Peyer's patch (tissue), 4 donors: ENCODE measurements around the gene PAGE2B. TPM values are rescaled to one million over a fixed set of nuclear protein-coding genes. Genes with fewer than 3 reads are reported as not detected.
"Not testable (repeated sequence)": the region's sequence is repeated elsewhere in the genome, so short reads cannot be mapped to it uniquely, and the experiment has no call there.

Experiments used
- DNase-seq, 3 donors: peaks; one replicate each; pipeline ENCODE4 v3.0.0-alpha.2; 2017 to 2019
- H3K27ac ChIP-seq, 4 donors: fragments of 200-600 bp; sonication (generic); one replicate each; pipeline ENCODE4 v1.5.1; 2016 to 2019
- H3K27me3 ChIP-seq, 2 donors: fragments of 200-600 bp; sonication (generic); one replicate each; pipeline ENCODE4 v1.5.1; 2019
- H3K36me3 ChIP-seq, 3 donors: fragments of 200-600 bp; sonication (generic); one replicate each; pipeline ENCODE4 v1.5.1; 2016 to 2019
- H3K4me1 ChIP-seq, 4 donors: fragments of 200-600 bp; sonication (generic); one replicate each; pipeline ENCODE4 v1.5.1; 2016 to 2019
- H3K4me3 ChIP-seq, 4 donors: fragments of 200-600 bp; sonication (generic); 1 replicate in 3 of 4; 2 replicates in 1 of 4; pipeline ENCODE4 v1.5.1; 2016 to 2019; ENCODE audit warnings: mild to moderate bottlenecking in 1 of 4
- H3K9me3 ChIP-seq, 4 donors: fragments of 200-600 bp; sonication (generic); one replicate each; pipeline ENCODE4 v1.5.1; 2016 to 2019; ENCODE audit warnings: mild to moderate bottlenecking in 1 of 4
- POLR2A ChIP-seq, 2 donors: fragments of 450-650 bp; IDR thresholded peaks; one replicate each; pipeline ENCODE4 v1.5.1; 2017; ENCODE audit warnings: antibody characterized with exemption in 2 of 2, mild to moderate bottlenecking in 2 of 2, moderate library complexity in 2 of 2
- total RNA-seq, 4 donors: library from RNA; depleted of rRNA; stranded (reverse); fragments of >200 nt; gene quantifications; one replicate each; pipeline ENCODE4 v1.1.0, GENCODE V29; 2016
- TF ChIP-seq, protein P1 (sequence below), 6 experiments: fragments of 450-650 bp in 4 of 6; fragments of 200-600 bp in 2 of 6; sonication (generic) in 1 of 6; IDR thresholded peaks; one replicate each; pipeline ENCODE4 v1.5.1; 2017 to 2019; ENCODE audit warnings: antibody characterized with exemption in 6 of 6, mild to moderate bottlenecking in 3 of 6, moderate library complexity in 1 of 6

The PAGE2B gene
- total RNA-seq, 4 donors from 2014 or later: not detected

DNA sequence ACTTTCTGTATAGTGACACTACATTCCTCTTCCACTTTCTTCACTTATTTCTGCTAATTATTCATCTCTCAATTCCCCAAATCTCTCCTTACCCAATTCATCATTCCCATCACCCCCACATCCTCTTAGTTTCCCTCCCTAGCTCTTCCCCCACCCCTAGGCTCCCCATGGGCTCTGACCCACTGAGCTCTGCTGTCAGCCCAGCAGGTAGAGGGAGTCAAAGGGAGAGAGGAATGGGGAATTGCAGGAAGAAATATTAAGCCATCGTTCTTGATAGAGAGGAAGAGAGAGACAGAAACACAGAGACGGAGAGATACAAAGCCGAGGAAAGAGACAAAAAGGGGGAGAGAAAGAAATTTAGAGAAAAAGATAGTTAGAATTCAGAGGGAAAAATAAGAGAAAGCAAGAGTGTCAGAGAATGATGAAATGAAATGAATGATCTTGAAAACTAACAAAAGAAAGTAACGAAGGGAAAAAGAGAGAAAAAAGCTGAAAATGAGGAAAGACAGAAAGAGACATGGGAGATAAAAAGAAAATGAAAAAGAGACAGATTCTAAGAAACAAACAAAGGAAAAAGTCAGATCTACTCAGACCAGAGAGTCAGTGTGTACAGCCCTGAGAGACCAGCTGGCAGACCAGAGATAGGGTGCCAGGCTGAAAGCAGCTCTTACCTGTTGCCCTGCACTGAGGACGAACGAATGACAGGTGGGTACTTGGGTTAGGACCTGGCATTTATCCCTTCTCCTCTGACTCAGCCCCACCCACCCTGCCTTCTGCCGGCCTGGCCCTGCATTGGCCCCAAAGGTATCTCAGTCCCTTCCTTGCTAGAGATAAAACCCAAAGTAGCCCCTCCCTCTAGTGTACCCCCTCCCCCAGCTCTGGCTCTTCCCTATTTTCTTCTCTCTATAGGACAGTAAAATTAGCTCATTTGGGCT lies 44.3 kb upstream of the PAGE2B start, which contains the start of gene ALAS2:
Gene ALAS2 (minus strand): TSS at position 707 of the 935 bp plus-strand sequence. CDS start 4,977 bp downstream, outside the sequence.
- H3K27ac ChIP-seq: no peak within 1 kb of the TSS
- H3K4me1 ChIP-seq: no peaks in the 10 kb centered on the region
- H3K36me3 ChIP-seq: no peaks in the 10 kb centered on the region
- no peaks in the 10 kb centered on the region for H3K9me3 ChIP-seq
- TF ChIP-seq, protein P1, sequence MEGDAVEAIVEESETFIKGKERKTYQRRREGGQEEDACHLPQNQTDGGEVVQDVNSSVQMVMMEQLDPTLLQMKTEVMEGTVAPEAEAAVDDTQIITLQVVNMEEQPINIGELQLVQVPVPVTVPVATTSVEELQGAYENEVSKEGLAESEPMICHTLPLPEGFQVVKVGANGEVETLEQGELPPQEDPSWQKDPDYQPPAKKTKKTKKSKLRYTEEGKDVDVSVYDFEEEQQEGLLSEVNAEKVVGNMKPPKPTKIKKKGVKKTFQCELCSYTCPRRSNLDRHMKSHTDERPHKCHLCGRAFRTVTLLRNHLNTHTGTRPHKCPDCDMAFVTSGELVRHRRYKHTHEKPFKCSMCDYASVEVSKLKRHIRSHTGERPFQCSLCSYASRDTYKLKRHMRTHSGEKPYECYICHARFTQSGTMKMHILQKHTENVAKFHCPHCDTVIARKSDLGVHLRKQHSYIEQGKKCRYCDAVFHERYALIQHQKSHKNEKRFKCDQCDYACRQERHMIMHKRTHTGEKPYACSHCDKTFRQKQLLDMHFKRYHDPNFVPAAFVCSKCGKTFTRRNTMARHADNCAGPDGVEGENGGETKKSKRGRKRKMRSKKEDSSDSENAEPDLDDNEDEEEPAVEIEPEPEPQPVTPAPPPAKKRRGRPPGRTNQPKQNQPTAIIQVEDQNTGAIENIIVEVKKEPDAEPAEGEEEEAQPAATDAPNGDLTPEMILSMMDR (IDR thresholded peaks at IDR 0.05): no peak
- TF ChIP-seq POLR2A (IDR thresholded peaks at IDR 0.05): no peak
- no peak within 1 kb of the TSS for H3K4me3 ChIP-seq
- no peaks in the 10 kb centered on the region for H3K27me3 ChIP-seq
- DNase-seq: no peak

DNA sequence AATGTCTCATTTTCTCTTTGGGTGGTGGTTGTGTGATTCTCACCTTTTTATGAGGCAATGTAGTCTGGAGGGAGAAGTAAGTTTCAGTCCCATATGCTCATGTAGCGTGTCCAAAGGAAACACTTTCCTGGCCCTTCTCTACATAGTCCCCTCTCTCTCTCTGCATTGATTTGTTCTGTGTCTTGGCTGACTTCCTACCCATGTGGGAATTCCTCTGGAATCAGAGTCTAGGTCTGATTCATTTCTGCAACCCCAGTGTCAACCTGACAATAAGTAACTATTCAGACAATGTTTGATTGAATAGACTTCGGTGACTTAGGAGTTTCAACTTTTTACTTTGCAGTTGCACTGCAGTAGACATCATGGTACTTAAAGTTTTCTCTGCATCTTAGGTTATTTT lies 41.4 kb upstream of the PAGE2B start:
- Histone ChIP-seq H3K36me3 (no peaks in the 10 kb centered on the region), H3K27ac (no peak overlapping the region), H3K4me3 (no peak overlapping the region)

DNA sequence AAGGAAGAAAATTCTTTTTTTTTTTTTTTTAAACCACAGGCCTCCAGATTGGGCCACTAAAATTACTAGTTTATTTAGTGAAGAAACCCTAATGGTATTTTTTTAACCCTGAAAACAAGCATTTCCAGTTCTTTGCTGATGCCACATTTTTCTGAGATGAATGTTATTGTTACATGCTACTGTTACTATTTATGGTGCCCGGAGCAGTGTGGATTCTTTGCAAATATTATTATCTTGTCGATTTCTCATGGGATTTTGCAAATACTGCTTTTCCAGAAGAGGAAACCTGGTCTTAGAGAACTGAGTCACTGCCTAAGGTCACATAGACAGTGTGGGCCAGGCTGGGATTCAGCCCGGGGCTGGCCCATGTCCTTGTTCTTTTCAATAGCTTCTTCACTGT lies 35.4 kb upstream of the PAGE2B start:
- no peak for TF ChIP-seq POLR2A (IDR thresholded peaks at IDR 0.05)
- TF ChIP-seq, protein P1 (IDR thresholded peaks at IDR 0.05): no peak
- no peaks in the 10 kb centered on the region for H3K4me1 ChIP-seq
- H3K27ac ChIP-seq: no peak overlapping the region
- no peak for DNase-seq
- H3K27me3 ChIP-seq: no peaks in the 10 kb centered on the region
- H3K36me3 ChIP-seq: no peaks in the 10 kb centered on the region
- H3K9me3 ChIP-seq: no peaks in the 10 kb centered on the region
- H3K4me3 ChIP-seq: no peak overlapping the region

More for the DNA sequence above, 41.4 kb upstream of the PAGE2B start:
- Histone ChIP-seq H3K9me3 (no peaks in the 10 kb centered on the region), H3K27me3 (no peaks in the 10 kb centered on the region), H3K4me1 (no peaks in the 10 kb centered on the region)
- DNase-seq: no peak
- no peak for TF ChIP-seq POLR2A (IDR thresholded peaks at IDR 0.05)
- TF ChIP-seq, protein P1 (IDR thresholded peaks at IDR 0.05): no peak

DNA sequence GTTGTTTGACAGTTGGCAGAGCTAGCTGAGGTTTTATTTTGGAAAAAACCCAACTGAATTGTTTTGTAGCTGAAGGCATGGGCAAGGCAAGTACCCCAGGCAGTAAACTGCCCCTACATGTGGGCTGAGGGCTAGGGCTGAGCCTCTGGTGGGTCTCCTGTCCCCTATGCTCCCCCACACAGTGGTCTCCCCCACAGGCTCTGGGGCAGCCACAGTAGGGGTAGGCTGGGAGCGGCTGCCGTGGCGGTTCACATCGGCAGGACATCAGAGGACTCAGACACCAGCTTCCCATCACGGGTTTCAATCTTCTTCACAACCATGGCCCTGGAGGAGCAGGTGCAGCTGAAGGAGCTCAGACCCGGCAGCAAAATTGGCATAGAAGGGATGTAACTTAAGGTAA lies 33.3 kb upstream of the PAGE2B start:
- Histone ChIP-seq H3K4me1 (no peaks in the 10 kb centered on the region), H3K4me3 (no peak overlapping the region), H3K27me3 (no peaks in the 10 kb centered on the region), H3K9me3 (no peaks in the 10 kb centered on the region), H3K36me3 (no peaks in the 10 kb centered on the region), H3K27ac (no peak overlapping the region)
- no peak for DNase-seq
- TF ChIP-seq POLR2A (IDR thresholded peaks at IDR 0.05): no peak
- TF ChIP-seq, protein P1 (IDR thresholded peaks at IDR 0.05): no peak

DNA sequence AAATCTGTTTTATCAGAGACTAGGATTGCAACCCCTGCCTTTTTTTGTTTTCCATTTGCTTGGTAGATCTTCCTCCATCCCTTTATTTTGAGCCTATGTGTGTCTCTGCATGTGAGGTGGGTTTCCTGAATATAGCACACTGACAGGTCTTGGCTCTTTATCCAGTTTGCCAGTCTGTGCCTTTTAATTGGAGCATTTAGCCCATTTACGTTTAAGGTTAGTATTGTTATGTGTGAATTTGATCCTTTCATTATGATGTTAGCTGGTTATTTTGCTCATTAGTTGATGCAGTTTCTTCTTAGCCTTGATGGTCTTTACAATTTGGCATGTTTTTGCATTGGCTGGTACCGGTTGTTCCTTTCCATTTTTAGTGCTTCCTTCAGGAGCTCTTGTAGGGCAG lies 24.2 kb upstream of the PAGE2B start:
- H3K27ac ChIP-seq, H3K4me3 ChIP-seq, H3K4me1 ChIP-seq, H3K9me3 ChIP-seq, H3K36me3 ChIP-seq, DNase-seq, H3K27me3 ChIP-seq: not testable (repeated sequence)
